Left cardiac atrium (tissue), 4 donors: Measurements from ENCODE around the gene ADK. TPM values are rescaled to one million over a fixed set of nuclear protein-coding genes. Genes with fewer than 3 reads are reported as not detected.
"Not testable (repeated sequence)": the region's sequence is repeated elsewhere in the genome, so short reads cannot be mapped to it uniquely, and the experiment has no call there.

Source experiments
- ATAC-seq, 2 donors: fragments of 200-7000 bp; cut with Tn5 transposase; one replicate each; pipeline ENCODE4 v1.9.1; 2020; ENCODE audit warnings: mild to moderate bottlenecking in 2 of 2, moderate library complexity in 2 of 2
- DNase-seq: peaks from one replicate; pipeline ENCODE4 v3.0.0-alpha.2; 2020
- intact Hi-C, 2 donors: fragments of 100-400 bp; cut with DNase I; formaldehyde crosslinking; loops; one replicate each; pipeline versions ENCODE4 v1.14.1 to v1.15.1; 2022 to 2023
- total RNA-seq, 2 donors: library from RNA; stranded (reverse); fragmentation: NEBNext Ultra II Directional; extraction: Animal tissue kit (Norgen Biotek cat#: 25700); gene quantifications; one replicate each; pipeline ENCODE4 v1.2.1, GENCODE V29; 2021
- donor health status: DM: no; HTN: yes; CAD: no.
- donor health status: DM: no; HTN: yes; CAD: no; lungs with severe emphysema.
- donor health status: DM: yes; HTN: yes; CAD: no.
- donor health status: Dilated cardiomyopathy.

The ADK gene
- total RNA-seq, 2 donors from 2014 or later, result 31.2 to 34.9 TPM

GRCh38 chr10:74542077-74542476, 391.1 kb downstream of the ADK start:
- DNase-seq, result no peak
- intact Hi-C loops, result no loop called here
- peak in 1 of 2 donors; percentile 76 for ATAC-seq

- intact Hi-C loops, result no loop called here
- ATAC-seq (no peak), DNase-seq (no peak)
Measured at GRCh38 chr10:74543276-74543675, 392.3 kb downstream of the ADK start.

DNA sequence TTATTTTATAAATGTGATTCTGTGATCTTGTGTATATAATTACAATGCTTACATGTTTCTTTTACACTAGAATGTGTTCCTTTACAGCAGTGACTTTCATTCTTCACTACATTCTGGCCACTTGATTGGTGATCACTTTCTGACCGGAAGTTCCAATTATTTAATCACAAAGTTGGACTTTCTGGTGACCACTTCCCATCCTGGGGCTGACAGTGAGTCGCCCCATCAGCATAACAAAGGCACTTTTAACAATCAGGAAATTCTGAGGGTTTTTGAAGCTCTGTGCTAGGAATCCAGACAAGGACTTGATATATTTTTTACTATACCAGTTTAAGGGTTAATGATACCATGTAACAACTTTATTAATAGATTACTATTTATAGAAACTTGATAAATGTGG, 393.1 kb downstream of the ADK start:
- ATAC-seq (no peak), DNase-seq (no peak)
- intact Hi-C loops, result no loop called here

GRCh38 chr10:74548676-74549075, 397.7 kb downstream of the ADK start:
- intact Hi-C loops, result no loop called here
- ATAC-seq, result no peak
- no peak for DNase-seq

GRCh38 chr10:74556072-74556705, 405.2 kb downstream of the ADK start:
- DNase-seq, result no peak
- ATAC-seq, result no peak
- intact Hi-C loops, result no loop called here

DNA sequence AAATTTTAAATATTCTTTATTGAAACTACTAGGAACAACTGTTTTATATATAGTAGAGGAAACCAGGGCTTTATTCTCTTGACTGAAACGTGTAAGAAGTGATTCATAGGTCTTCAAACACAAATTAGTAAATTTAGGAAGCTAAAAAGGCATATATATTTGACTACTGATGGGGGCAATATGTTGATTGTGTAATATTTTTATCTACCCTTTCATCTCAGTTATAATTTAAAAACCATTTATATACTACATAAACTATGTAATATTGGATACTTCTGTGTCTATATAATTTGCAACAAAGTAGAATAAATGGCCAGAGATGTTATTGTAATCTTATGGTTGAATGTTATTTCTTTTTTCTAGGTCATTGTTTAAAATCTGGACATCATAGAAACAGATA, 406.1 kb downstream of the ADK start:
- DNase-seq, result no peak
- intact Hi-C loops, result no loop called here

GRCh38 chr10:74558403-74558802, 407.4 kb downstream of the ADK start:
- DNase-seq (no peak), ATAC-seq (no peak)
- intact Hi-C loops, result no loop called here

More for the DNA sequence above, 406.1 kb downstream of the ADK start:
- ATAC-seq, result no peak

DNA sequence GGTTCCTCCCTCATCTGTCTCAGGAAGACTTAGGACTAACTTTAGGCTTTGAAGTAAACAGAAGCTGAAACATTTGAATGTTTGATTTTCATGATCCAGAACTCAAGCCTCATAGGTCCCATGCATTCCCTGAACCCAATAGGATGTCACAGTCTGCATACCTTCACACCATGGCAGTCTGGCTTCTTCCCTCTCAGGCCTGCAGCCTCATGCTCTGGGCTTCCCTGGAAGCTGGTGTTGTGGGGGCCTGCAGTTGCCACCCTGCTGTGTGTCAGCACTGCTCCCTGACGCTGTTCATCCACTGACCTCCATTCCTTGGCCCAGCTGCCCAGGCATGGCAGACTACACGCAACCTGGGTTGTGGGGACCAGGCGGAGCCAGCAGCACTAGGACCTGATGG, 407.9 kb downstream of the ADK start:
- ATAC-seq (no peak), DNase-seq (no peak)
- intact Hi-C loops, result no loop called here

- ATAC-seq, intact Hi-C loops, DNase-seq: not testable (repeated sequence)
Measured at GRCh38 chr10:74568896-74569295, 417.9 kb downstream of the ADK start.

DNA sequence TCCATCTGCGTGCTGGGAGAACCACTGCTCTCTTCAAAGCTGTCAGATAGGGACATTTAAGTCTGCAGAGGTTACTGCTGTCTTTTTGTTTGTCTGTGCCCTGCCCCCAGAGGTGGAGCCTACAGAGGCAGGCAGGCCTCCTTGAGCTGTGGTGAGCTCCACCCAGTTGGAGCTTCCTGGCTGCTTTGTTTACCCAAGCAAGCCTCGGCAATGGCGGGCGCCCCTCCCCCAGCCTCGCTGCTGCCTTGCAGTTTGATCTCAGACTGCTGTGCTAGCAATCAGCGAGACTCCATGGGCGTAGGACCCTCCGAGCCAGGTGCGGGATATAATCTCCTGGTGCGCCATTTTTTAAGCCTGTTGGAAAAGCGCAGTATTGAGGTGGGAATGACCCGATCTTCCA, 422.5 kb downstream of the ADK start:
- DNase-seq, intact Hi-C loops, ATAC-seq: not testable (repeated sequence)

DNA sequence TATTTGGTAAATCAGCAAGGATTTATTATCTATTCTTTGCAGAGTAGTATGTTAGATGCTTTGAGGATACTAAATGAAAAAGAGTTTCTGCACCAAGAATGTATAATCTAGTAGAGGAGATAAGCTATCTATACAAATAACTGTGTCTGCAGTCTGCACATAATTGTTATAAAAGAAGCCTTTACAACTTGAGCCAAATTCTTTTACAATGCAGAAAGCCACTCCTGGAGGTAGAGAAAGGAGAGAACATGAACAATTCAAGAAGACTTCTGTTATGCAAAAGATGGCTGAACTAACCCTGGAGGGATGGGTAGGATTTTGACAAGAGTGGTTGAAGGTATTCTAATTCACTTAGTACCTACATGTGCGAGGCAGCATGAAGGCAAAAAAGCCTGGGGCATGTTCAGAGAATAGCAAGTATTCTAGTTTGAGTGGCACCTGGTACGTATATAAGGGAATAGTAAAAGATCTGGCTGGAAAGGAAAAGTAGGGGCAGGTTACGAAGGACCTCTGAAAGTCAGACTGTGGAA, 424.2 kb downstream of the ADK start:
- no peak for DNase-seq
- intact Hi-C loops, result no loop called here
- ATAC-seq, result no peak

- intact Hi-C loops, result no loop called here
- no peak for ATAC-seq
Measured at GRCh38 chr10:74575912-74576311, 424.9 kb downstream of the ADK start.

GRCh38 chr10:74576586-74576985, 425.6 kb downstream of the ADK start:
- DNase-seq (no peak), ATAC-seq (no peak)
- intact Hi-C loops, result no loop called here

More at GRCh38 chr10:74575912-74576311, 424.9 kb downstream of the ADK start:
- DNase-seq, result no peak

DNA sequence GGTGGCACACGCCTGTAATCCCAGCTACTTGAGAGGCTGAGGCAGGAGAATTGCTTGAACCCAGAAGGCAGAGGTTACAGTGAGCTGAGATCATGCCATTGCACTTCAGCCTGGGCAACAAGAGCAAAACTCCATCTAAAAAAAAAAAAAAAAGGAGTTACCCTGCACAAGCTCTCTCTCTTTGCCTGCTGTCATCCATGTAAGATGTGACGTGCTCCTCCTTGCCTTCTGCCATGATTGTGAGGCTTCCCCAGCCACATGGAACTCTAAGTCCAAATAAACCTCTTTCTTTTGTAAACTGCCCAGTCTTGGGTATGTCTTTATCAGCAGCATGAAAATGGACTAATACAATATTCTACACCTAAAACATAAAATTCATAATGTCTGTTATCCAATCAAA, 429.4 kb downstream of the ADK start:
- DNase-seq, ATAC-seq, intact Hi-C loops: not testable (repeated sequence)

GRCh38 chr10:74582566-74582965, 431.5 kb downstream of the ADK start:
- intact Hi-C loops, result no loop called here
- DNase-seq, result no peak
- ATAC-seq, result no peak

GRCh38 chr10:74585231-74586087, 434.4 kb downstream of the ADK start:
- DNase-seq (no peak), ATAC-seq (no peak)
- intact Hi-C loops, result no loop called here

GRCh38 chr10:74586088-74586585, 435.1 kb downstream of the ADK start:
- peak; percentile 13 to 38 for ATAC-seq
- intact Hi-C loops, result no loop called here

DNA sequence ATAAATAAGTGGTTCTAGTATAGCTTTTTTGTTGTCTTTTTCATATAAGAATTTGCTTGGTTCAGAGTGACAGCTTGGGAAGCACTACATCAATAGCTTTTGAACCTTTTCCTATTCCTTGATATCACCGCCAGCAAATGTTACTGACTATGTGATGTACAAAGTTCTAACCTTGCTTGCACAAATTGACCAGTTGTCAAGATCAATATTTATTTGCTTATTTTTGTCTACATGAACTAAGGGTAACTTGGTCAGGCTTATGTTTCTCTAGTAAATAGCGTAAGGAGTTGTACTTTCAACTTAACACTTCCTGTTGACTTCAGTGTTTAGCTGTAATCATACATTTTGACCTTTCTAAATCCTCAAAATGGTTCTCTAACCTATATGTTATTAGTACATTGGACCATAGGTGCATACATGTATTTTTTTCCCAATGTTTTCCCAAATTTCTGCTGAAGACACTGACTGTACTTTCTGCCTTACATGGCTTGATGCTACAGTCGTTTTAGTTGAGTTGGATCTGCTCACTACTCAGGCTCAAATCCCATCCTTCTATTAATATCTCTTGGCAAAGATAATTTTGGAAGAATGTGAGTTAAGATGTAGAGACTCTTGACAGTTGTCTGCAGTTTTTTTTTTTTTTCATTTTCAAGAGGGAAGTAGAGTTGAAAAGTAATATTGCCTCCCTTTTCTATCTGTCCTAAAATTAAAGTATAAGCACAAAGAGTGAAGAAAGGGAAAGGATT, 436.3 kb downstream of the ADK start:
- DNase-seq, result no peak
- intact Hi-C loops, result no loop called here
- ATAC-seq, result peak; percentile 18 to 48

More at GRCh38 chr10:74586088-74586585, 435.1 kb downstream of the ADK start:
- no peak for DNase-seq

GRCh38 chr10:74589226-74589673, 438.2 kb downstream of the ADK start:
- peak; percentile 94 to 97 for ATAC-seq
- intact Hi-C loops, result no loop called here

More at GRCh38 chr10:74589226-74589673, 438.2 kb downstream of the ADK start:
- peak; percentile 93 for DNase-seq
